NCI-H1930 (cell line): Measurements from ENCODE around the gene EIF2AK3.
"Not testable (repeated sequence)": the region's sequence is repeated elsewhere in the genome, so short reads cannot be mapped to it uniquely, and the experiment has no call there.

ENCODE experiments used
- DNase-seq, 2 experiments: peaks; one replicate each; lab custom pipeline; 2025; lab: John Stamatoyannopoulos, UW

Gene EIF2AK3

DNA sequence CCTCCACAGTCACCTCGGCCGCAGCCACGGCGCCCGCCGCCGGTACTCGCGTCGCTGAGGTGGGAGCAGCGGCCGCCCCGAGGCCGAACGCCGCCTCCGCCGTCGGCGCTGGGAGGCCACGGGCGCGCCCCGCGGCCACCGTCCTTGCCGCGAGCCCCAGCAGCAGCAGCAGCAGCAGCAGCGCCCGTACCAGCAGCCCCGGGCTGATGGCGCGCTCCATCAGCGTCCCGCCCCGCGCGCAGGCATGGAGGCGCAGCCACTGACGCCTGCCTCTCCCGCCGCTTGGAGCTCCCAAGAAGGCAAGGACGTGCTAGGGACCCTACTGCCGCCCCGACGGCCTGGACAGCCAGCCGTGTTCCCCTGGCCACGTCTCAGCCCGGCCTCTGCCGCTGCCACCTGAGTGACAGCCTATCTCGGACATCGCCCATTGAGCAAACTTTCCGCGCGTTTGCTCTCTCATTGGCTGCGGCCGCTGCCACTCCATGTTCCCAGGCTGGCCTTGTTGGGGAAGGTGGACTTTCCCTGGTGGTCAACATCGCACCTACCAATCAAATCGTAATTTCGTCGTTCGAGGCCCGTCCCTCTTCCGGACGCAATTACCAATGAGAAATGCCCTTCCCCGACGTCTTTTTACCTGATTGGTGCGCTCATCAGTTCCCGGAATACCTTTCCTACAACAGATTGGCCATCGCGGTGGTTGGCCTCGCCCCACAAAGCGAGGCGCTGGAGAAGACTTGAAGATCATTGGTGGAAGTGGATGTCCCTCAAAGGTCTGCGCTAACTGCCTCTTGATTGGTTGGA lies at the start of gene EIF2AK3:
TSS of gene EIF2AK3 (minus strand) at position 410 of the 801 bp plus-strand sequence. CDS start at position 220, 190 bp downstream.
- DNase-seq, result peak; percentile 100

DNA sequence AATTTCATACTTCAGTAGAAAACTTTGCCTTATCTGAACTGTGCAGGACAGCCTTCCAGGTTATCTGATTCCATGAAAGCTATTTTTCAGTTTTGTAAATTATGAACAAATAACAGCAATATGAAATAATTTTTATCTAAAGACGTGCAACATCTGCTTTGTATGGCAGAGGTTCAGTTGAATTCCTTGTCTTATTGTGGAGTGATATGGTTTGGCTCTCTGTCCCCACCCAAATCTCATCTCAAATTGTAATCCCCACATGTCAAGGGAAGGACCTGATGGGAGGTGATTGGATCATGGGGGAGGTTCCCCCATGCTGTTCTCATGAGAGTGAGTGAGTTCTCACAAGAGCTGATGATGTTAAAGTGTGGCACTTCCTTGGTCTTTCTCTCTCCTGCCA lies 46.1 kb upstream of the EIF2AK3 start:
- DNase-seq, result no peak

DNA sequence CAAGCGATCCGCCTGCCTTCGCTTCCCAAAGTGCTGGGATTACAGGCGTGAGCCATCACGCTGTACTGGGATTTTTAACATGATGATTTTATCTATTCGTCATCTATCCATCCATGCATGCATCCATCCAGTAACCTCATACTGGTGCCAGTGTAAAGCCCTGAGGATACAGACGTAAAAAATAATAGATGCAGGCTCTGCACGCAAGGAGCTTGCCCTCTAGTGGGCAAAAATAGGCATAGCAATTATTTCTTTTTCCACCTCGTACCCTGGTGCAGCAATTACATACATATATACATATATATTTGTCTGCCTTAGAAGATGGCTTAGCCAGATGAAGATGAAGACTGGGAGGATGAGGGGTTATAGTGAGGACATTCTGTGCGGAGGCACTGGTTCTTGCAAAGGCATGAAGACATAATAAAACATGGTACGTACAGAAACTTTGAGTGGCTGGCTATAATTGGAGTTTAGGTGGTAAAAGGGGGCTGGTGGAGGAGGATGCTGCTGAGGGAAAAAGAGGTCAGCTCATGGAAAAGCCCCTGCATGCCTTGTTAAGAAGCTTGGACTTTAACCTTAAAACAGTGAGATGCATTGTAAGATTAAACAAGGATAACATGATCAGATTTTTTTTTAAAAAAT lies 44.6 kb upstream of the EIF2AK3 start:
- DNase-seq, result peak in 1 of 2 experiments; percentile 43

DNA sequence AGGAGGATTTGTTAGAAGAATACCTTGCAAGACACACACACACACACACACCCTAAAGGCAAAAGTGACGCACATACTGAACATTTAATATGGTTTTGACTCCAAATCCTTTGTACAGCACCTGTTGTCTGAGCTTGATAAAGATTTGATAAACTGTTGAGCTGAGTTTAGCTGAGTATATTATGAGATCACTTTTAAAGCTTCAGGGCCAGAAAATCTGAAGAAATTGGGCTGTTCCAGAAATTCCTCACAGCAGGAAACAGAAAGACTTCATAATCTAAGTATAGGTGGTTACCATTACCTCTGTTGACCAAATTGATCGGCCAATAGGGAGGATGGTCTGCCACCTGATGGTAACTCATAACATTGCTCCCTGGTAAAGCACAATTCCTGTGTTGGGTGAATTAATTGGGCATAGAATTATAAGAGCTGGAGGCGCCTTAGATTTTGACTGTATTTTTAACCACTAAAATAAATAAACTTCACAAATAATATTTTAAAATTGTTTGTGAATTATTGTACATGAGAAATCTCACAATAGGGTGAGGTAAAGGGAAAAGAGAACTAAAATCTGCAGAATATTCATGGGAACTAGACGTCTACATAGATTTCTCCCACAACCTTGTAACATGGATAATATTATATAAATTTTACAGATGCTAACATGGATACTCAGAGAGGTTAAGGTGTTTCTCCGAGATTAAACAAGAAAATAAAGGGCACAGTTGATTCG lies 42.4 kb upstream of the EIF2AK3 start:
- peak; percentile 20 to 22 for DNase-seq

DNA sequence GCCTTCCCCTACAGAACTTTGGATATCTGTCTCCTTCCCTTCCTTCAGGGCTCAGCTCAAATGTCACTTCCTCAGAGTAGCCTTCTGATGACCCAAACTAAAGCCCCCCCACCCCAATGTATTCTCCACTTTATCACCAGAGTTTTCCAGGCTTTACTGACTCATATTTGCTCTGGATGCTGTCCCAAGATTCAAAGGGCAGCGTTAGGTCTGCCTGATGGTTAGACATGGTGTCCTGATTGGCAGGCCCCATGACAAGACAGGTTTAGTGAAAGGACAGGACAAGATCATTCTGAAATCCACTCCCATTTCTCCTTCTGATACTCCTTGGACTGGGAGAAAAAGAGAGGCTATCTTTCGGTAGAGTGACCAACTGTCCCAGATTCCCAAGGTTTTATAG lies 41.6 kb upstream of the EIF2AK3 start:
- no peak for DNase-seq

DNA sequence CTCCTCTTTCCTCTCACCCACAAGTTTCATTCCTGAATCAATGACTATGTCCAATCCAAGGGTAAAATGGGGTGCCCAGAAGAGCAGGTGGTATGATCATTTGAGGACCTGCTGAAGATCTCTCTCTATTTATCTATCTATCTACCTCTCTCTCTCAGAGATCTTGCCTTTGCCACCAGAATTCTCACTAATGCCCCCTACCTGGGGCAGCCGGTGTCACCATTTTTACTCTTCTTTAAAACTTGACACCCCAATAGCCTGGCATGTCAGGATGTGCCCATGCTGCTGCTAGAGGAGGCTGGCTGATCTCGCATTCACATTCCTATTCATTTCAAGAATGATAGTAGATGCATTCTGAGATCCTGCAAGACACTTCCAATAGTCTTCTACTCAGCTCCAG lies 40.0 kb upstream of the EIF2AK3 start:
- no peak for DNase-seq

DNA sequence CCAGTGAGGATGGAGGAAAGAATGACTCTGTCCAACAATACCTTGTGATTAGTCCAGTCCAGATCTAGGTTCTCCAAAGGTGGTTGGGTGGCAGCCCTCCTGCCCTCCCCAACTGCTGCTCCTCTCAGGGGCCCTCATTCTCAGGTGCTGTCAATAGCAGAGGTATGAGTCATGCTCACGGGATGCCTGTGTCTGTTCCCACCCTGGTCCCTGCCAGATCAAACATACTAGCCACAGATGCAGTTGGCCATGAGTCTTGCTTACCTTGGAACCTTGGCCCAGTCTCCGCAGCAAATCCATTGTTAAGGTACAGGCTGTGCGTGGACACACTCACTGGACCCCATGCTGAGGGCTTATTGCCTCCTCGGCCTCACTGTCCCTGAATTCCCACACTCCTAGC lies 39.3 kb upstream of the EIF2AK3 start:
- no peak for DNase-seq

DNA sequence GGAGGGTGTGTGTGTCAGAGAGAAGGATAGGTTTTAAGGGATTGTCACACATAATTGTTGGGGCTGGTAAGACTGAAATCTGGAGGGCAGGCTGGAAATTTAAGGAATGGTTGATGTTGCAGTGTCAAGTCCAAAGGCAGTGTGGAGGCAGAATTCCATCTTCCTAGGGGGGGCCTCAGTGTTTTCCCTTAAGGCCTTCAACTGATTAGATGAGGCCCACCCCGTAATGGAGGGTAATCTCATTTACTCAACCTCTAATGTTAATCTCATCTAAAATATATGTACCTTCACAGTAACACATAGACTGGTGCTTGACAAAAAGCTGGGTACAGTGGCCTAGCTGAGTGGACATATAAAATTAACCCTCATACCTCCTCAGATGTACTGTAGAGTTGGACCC lies 33.4 kb upstream of the EIF2AK3 start:
- no peak for DNase-seq

DNA sequence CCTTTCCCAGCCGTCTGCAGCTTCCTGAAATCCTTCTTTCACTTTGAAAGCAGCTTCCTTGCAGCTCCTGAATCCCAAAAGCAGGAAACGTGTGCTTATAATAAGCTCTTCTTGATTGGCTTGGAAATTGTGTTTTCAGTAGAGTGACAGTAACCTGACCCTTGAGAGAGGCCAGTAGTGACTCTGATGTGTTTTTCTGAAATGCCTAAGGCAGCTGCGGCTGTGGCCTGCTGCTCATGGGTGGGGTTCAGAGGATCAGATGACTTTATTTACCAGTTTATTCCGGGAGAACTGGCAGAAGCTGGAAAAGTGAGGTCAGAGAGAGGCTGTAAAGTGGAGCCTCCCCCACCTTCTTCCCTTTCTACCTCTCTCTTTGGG lies 32.3 kb upstream of the EIF2AK3 start:
- DNase-seq, result no peak

DNA sequence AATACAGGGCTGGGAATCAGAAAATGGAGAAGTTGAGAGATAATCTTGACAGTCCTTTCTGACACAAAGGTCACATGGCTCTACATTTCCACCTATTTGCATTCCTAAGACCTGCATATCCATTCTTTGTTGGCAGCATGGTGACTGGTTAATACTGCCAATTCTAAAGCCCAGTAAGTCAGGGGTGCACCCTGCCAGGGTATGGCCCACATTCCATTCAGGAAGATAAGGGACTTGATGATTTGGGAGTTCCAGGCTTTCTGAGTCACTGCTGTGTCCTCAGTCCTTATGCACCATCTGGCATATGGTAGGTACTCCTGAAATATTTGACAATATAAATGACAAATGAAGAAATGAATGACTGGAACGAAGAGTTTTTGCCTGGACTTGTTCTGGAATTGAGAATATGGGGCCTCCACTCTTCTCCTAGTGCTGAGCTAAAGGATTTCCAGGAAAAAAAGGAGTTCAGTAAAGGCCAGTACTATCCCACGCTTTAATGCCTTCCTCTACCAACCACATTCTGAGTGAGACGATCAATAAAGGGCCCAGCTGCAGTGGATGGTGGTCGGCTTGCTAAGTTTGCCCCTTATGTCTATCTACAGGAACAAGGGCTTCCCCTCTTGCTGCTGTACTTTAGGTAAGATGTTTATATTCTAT lies 31.7 kb upstream of the EIF2AK3 start:
- no peak for DNase-seq

DNA sequence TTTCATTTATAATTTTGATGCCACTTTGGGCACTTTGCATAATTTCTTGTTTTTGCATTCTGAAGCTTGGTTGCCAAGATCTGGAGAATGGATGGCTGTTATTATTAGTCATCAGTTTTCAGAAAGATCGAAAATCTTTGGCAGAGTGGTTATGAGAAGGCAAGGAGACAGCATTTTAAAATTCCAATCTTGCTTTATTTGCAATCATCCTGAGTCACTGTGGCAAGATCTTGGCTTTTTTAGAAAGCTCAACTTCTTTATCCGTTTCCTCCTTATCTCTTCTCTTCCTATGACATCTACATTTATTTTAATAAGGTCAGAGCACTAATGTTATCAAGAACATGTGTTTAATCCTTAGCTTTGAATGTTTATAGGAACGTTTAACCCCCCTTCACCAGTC lies 31.1 kb upstream of the EIF2AK3 start:
- no peak for DNase-seq

DNA sequence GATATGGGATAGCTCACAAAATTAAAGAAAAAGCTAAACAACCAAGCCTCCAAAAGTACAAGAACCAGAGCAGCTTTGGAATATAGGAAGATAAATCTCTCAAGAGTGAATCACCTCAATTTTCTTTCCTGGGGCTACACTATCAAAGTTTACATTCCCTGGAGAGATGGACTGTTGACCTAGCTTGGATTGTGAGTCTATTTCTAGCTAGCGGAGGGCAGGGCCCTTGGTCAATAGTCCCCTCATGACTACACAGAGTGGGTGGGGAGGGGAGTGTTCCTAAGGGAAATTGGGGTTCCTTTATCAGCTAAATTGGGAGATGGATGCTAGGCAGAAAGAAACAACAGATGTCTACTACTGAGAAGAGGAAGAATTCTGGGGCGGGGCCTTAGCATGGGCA lies 29.9 kb upstream of the EIF2AK3 start:
- DNase-seq, result no peak

DNA sequence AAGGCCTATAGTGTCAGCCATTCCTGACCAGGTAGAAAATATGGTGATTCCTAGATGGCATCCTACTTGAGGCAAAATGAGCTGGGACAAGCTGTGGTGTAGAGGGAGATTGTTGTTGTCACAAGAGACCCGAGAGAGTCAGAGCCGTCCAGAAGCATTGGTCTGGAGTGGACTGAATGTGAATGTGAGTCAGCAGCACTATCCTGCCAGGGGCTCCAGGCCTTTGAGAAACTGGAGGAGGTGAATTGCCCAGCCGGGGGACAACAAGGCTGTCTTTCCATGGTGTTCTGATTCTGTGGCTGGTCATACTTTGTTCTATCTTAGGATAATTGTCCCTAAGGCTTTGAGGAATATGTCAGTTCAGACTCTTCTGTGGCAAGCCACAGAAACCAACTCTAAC lies 29.4 kb upstream of the EIF2AK3 start:
- no peak for DNase-seq

DNA sequence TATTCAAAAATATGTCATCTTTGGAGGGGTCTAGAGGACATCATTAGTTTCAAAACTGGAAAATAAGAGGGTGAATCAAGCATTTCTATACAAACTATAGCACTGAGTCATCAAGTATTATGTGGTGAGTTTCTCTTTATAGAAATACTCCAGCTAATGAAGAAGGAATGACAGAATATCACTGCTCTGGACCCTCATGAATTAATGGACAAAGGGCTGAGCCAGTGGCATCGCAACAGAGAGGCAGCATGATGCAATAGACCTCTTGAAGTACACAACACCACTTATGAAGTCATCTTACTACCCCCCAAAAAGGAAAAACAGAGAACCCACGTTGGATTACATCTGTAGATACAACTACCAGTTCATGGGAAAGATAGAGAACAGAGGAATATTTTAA lies 27.4 kb upstream of the EIF2AK3 start:
- no peak for DNase-seq

DNA sequence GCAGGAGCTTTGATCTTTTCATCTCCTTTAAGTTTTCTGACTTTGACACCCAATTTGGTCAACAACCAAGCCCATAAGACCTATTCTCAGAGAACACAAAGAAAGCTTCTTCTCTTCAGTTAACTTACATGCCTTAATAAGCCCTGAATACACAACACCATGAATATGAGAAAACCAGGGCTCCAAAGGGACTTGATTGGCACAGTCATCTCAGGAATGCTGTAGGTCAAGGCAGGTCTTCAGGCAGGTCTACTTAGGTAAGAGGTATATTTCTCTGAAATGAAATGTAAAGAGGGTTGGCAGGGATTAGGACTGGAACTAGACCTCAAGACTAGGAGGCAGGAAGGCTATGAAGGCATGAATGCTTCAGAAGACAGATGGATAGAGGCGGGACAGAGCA lies 24.4 kb upstream of the EIF2AK3 start:
- DNase-seq, result no peak

DNA sequence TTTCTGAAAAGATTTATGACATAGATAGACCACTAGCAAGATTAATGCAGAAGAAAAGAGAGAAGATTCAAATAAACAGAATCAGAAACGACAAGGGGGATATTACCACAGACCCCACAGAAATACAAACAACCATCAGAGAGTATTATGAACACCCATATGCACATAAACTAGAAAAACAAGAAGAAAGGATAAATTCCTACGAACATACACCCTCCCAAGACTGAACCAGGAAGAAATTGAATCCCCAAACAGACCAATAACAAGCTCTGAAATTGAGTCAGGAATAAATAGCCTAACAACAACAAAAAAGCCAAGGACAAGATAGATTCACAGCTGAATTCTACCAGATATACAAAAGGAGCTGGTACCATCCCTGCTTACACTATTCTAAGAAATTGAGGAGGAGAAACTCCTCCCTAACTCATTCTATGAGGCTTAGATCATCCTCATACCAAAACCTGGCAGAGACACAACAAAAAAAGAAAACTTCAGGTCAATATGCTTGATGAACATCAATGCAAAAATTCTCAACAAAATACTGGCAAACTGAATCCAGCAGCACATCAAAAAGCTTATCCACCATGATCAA lies 18.1 kb upstream of the EIF2AK3 start:
- DNase-seq, result not testable (repeated sequence)

DNA sequence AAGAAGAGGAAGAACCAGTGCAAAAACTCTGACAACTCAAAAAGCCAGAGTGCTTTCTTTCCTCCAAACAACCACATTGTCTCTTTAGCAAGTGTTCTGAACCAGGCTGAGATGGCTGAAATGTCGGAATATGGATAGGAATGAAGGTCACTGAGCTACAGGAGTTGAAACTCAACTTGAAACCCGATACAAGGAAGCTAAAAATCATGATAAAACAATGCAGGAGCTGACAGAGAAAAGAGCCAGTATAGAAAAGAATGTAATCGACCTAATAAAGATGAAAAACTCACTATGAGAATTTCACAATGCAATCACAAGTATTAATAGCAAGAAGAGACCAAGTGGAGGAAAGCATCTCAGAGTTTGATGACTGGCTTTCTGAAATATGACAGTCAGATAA lies 15.0 kb upstream of the EIF2AK3 start:
- DNase-seq, result no peak

DNA sequence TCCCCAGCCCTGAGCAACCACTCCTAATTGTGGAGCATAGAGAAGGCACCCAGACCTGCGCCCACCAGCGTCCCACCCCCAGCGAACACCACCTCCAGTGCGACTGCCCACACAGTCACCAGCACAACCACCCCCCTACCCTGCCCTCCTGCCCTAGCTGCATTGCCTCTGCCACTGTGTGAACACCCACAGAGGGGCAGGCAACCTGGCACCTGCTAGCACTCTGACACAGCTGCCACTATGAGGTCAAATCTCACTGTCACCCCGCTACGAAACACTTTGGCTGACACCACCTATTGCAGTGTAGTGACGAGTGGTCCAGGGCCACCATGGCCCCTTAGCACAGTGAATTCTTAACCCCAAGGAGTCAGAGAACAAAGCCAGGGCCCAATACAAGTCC lies 14.1 kb upstream of the EIF2AK3 start:
- no peak for DNase-seq

DNA sequence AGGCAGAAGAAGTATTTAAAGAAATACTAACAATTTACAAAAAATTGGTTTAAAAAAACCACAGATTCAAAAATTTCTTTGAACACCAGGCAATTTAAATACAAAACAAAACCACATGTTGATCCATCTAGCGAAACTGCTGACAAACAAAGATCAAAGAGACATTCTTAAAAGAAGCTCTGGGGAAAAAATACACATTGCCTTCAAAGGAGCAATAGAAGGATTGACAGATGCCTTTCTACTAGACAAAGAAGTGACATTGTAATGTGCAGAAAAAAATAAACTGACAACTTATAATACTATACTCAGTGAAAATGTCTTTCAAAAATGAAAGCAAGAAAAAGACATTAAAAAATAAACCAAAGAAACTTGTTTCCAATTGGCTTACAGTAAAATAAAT lies 12.6 kb upstream of the EIF2AK3 start:
- no peak for DNase-seq

DNA sequence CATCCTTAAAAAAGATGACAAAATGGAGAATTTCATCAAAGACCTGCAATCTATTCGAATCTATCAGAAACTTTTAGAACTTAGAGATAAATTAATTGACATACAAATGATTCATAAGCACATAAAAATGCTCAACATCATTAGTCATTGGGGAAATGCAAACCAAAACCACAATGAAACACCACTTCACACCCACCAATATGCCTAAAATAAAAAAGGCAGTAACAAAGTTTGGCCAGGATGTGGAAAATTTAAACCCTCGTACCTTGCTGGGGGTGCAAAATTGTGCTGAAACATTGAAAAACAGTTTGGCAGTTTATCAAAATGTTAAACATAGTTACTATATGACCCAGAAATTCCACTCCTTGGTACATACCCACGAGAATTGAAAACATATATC lies 11.5 kb upstream of the EIF2AK3 start:
- no peak for DNase-seq

DNA sequence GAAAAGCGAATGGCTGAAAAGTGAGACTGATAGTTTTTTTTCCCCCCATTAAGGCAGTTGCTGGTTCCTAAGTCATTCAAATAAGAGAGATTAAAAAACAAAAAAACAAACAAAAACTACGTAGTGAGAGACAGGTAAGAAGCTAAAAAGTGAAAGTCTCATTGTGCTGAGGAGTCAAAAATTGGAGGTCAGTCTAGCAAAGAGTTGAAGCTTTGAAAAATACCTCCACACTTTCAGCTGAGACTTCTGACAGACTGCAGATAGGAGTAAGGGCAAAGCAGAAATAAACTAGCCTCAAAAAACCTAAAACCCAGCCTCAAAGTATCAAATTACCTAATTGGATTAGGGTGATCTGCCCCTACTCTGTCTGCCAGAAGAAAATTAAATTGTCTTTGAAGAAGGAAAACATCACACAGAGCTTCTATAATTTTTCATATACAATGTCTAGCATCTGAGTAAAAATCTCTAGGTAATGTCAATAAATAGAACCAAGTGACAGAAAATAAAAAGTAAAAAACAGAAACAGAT lies 10.9 kb upstream of the EIF2AK3 start:
- no peak for DNase-seq

DNA sequence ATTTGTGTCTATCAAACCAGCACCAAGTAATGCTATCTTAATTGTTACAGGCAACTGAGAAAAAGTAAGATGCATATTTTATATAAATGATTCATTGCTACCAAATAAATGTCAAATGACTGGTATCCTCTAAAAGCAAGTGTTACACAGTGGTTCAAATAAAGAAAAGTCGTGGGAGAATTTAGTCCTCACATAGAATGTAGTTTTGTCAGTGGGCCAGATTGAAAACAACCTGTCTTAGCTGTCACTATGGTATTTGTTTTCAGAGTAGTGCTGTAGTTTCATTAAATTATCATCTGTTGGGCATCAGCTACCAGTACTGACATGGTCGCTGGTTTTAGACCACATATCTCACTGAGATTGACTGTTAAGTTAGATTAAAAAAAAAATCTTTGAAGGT lies 10.2 kb upstream of the EIF2AK3 start:
- DNase-seq, result no peak
